ENCODE data around the gene CX3CR1. TPM values are rescaled to one million over a fixed set of nuclear protein-coding genes. Genes with fewer than 3 reads are reported as not detected.

The CX3CR1 gene
- polyA plus RNA-seq, 6 donors from 2014 or later = 0.14 to 2.9 (median 1.3) TPM

- H3K9me3 Mint-ChIP-seq = peaks cover 9 to 47% (median 21%) of the 10 kb centered on the region in 7 donors
- no peak for ATAC-seq (ENCODE audit: low read depth in 2 of 2)
- no peak overlapping the region for H3K4me3 Mint-ChIP-seq
- peaks cover 0 to 15% of the 10 kb centered on the region in 2 donors for H3K36me3 Mint-ChIP-seq
- H3K4me1 Mint-ChIP-seq = no peaks in the 10 kb centered on the region
- DNase-seq = no peak
- peaks cover 19 to 29% (median 25%) of the 10 kb centered on the region in 3 donors for H3K27me3 Mint-ChIP-seq
- H3K27ac Mint-ChIP-seq = no peak overlapping the region
These were observed 35.6 kb upstream of the CX3CR1 start for GRCh38 chr3:39315420-39315819.

GRCh38 chr3:39313289-39313688 lies 33.5 kb upstream of the CX3CR1 start:
- peaks cover 9 to 33% (median 17%) of the 10 kb centered on the region in 7 donors for H3K9me3 Mint-ChIP-seq
- peak overlapping the region in 1 of 8 donors; percentile 69 for H3K4me3 Mint-ChIP-seq
- no peaks in the 10 kb centered on the region for H3K4me1 Mint-ChIP-seq
- H3K27ac Mint-ChIP-seq = no peak overlapping the region
- no peak for ATAC-seq (ENCODE audit: low read depth in 2 of 2)
- H3K27me3 Mint-ChIP-seq = peaks cover 18 to 33% (median 26%) of the 10 kb centered on the region in 3 donors
- H3K36me3 Mint-ChIP-seq = peaks cover 0 to 15% of the 10 kb centered on the region in 2 donors
- no peak for DNase-seq

- Mint-ChIP-seq H3K9me3 (peaks cover 28 to 78% (median 62%) of the 10 kb centered on the region in 7 donors), H3K27me3 (peaks cover 35 to 65% (median 62%) of the 10 kb centered on the region in 3 donors), H3K27ac (no peak overlapping the region)
These were observed 22.3 kb upstream of the CX3CR1 start for GRCh38 chr3:39302178-39302577.

GRCh38 chr3:39299279-39299678 lies 19.4 kb upstream of the CX3CR1 start:
- Mint-ChIP-seq H3K9me3 (peaks cover 18 to 60% (median 47%) of the 10 kb centered on the region in 7 donors), H3K4me1 (no peaks in the 10 kb centered on the region), H3K27me3 (peaks cover 24 to 43% (median 42%) of the 10 kb centered on the region in 3 donors), H3K4me3 (no peak overlapping the region), H3K27ac (no peak overlapping the region), H3K36me3 (peaks cover 16 to 39% of the 10 kb centered on the region in 2 donors)
- no peak for ATAC-seq (ENCODE audit: low read depth in 2 of 2)
- DNase-seq = no peak

More at GRCh38 chr3:39302178-39302577, 22.3 kb upstream of the CX3CR1 start:
- DNase-seq = no peak
- ATAC-seq (ENCODE audit: low read depth in 2 of 2) = no peak
- Mint-ChIP-seq H3K36me3 (peaks cover 16 to 49% of the 10 kb centered on the region in 2 donors), H3K4me3 (no peak overlapping the region), H3K4me1 (no peaks in the 10 kb centered on the region)

- DNase-seq = no peak
- no peak overlapping the region for H3K27ac Mint-ChIP-seq
These were observed 16.6 kb upstream of the CX3CR1 start for GRCh38 chr3:39296197-39297077.

GRCh38 chr3:39295184-39295775 lies 15.4 kb upstream of the CX3CR1 start:
- ATAC-seq (ENCODE audit: low read depth in 2 of 2) (no peak), DNase-seq (no peak)
- peaks cover 4 to 18% of the 10 kb centered on the region in 2 donors for H3K36me3 Mint-ChIP-seq
- H3K9me3 Mint-ChIP-seq = peaks cover 8 to 24% (median 16%) of the 10 kb centered on the region in 7 donors
- peaks cover 6 to 8% (median 6%) of the 10 kb centered on the region in 3 donors for H3K4me1 Mint-ChIP-seq
- H3K4me3 Mint-ChIP-seq = no peak overlapping the region
- peak overlapping the region in 1 of 6 donors; percentile 34 for H3K27ac Mint-ChIP-seq
- H3K27me3 Mint-ChIP-seq = peaks cover 8 to 17% (median 12%) of the 10 kb centered on the region in 3 donors

More at GRCh38 chr3:39296197-39297077, 16.6 kb upstream of the CX3CR1 start:
- H3K36me3 Mint-ChIP-seq = peaks cover 4 to 28% of the 10 kb centered on the region in 2 donors
- H3K4me3 Mint-ChIP-seq = no peak overlapping the region
- peaks cover 3 to 5% (median 5%) of the 10 kb centered on the region in 3 donors for H3K4me1 Mint-ChIP-seq
- ATAC-seq (ENCODE audit: low read depth in 2 of 2) = no peak
- H3K9me3 Mint-ChIP-seq = peaks cover 10 to 36% (median 26%) of the 10 kb centered on the region in 7 donors
- peaks cover 12 to 28% (median 19%) of the 10 kb centered on the region in 3 donors for H3K27me3 Mint-ChIP-seq

- Mint-ChIP-seq H3K4me3 (no peak overlapping the region), H3K4me1 (peaks cover 10 to 12% (median 11%) of the 10 kb centered on the region in 3 donors), H3K36me3 (peaks cover 0 to 11% of the 10 kb centered on the region in 2 donors), H3K9me3 (peaks cover 8 to 18% (median 11%) of the 10 kb centered on the region in 7 donors), H3K27ac (no peak overlapping the region), H3K27me3 (peaks cover under 1 to 11% (median 8%) of the 10 kb centered on the region in 3 donors)
- ATAC-seq (ENCODE audit: low read depth in 2 of 2) = no peak
- DNase-seq = no peak
These were observed 14.8 kb upstream of the CX3CR1 start for GRCh38 chr3:39294446-39295183.

GRCh38 chr3:39292961-39293360 lies 13.1 kb upstream of the CX3CR1 start:
- Mint-ChIP-seq H3K4me1 (peaks cover 20 to 29% (median 28%) of the 10 kb centered on the region in 3 donors), H3K9me3 (peaks cover 0 to 4% (median 0%) of the 10 kb centered on the region in 7 donors), H3K36me3 (no peaks in the 10 kb centered on the region), H3K27me3 (peaks cover 0 to 4% (median 4%) of the 10 kb centered on the region in 3 donors), H3K27ac (peak overlapping the region in 1 of 6 donors; percentile 28), H3K4me3 (no peak overlapping the region)
- DNase-seq (no peak), ATAC-seq (ENCODE audit: low read depth in 2 of 2) (no peak)

- H3K9me3 Mint-ChIP-seq = peaks cover 0 to 2% (median 0%) of the 10 kb centered on the region in 7 donors
- H3K27me3 Mint-ChIP-seq = peaks cover 0 to 4% (median 0%) of the 10 kb centered on the region in 3 donors
- DNase-seq (peak; percentile 68), ATAC-seq (ENCODE audit: low read depth in 2 of 2) (peak in 1 of 2 donors; percentile 14)
- no peaks in the 10 kb centered on the region for H3K36me3 Mint-ChIP-seq
- peaks cover 20 to 29% (median 29%) of the 10 kb centered on the region in 3 donors for H3K4me1 Mint-ChIP-seq
- H3K27ac Mint-ChIP-seq = peak overlapping the region in 3 of 6 donors; percentile 51 to 92 (median 53)
- H3K4me3 Mint-ChIP-seq = peak overlapping the region in 1 of 8 donors; percentile 79
These were observed 12.1 kb upstream of the CX3CR1 start for GRCh38 chr3:39291903-39292329.

- Mint-ChIP-seq H3K4me1 (peaks cover 20 to 29% (median 29%) of the 10 kb centered on the region in 3 donors), H3K27me3 (peaks cover 0 to 4% (median 0%) of the 10 kb centered on the region in 3 donors), H3K9me3 (no peaks in the 10 kb centered on the region), H3K27ac (peak overlapping the region in 5 of 6 donors; percentile 10 to 74 (median 64)), H3K36me3 (no peaks in the 10 kb centered on the region), H3K4me3 (no peak overlapping the region)
- ATAC-seq (ENCODE audit: low read depth in 2 of 2) = no peak
- no peak for DNase-seq
These were observed 10.4 kb upstream of the CX3CR1 start for GRCh38 chr3:39290255-39290654.

- peaks cover 28 to 38% (median 36%) of the 10 kb centered on the region in 3 donors for H3K4me1 Mint-ChIP-seq
- no peaks in the 10 kb centered on the region for H3K36me3 Mint-ChIP-seq
- ATAC-seq (ENCODE audit: low read depth in 2 of 2) = no peak
- H3K27me3 Mint-ChIP-seq = peaks cover 0 to 4% (median 0%) of the 10 kb centered on the region in 3 donors
- peak overlapping the region in 5 of 8 donors; percentile 5 to 63 (median 55) for H3K4me3 Mint-ChIP-seq
- no peaks in the 10 kb centered on the region for H3K9me3 Mint-ChIP-seq
- H3K27ac Mint-ChIP-seq = peak overlapping the region; percentile 60 to 90 (median 80)
- no peak for DNase-seq
These were observed 9.3 kb upstream of the CX3CR1 start for GRCh38 chr3:39289107-39289506.

GRCh38 chr3:39288300-39288808 lies 8.5 kb upstream of the CX3CR1 start:
- peak overlapping the region; percentile 14 to 90 (median 80) for H3K27ac Mint-ChIP-seq
- H3K4me3 Mint-ChIP-seq = peak overlapping the region in 6 of 8 donors; percentile 5 to 63 (median 32)
- peak; percentile 96 for DNase-seq
- peak; percentile 99 to 100 for ATAC-seq (ENCODE audit: low read depth in 2 of 2)
- peaks cover 0 to 4% (median 0%) of the 10 kb centered on the region in 3 donors for H3K27me3 Mint-ChIP-seq
- H3K4me1 Mint-ChIP-seq = peaks cover 28 to 38% (median 38%) of the 10 kb centered on the region in 3 donors
- H3K36me3 Mint-ChIP-seq = no peaks in the 10 kb centered on the region
- H3K9me3 Mint-ChIP-seq = no peaks in the 10 kb centered on the region

Data from naive B cell (primary cell).